IMR-90 (cell line): ENCODE measurements around the gene PIR. TPM values are rescaled to one million over a fixed set of nuclear protein-coding genes. Genes with fewer than 3 reads are reported as not detected.

ENCODE experiments used
- ATAC-seq: fragments of 200-7000 bp; cut with Tn5 transposase; 2 replicates; pipeline ENCODE4 v1.9.1; 2020; ENCODE audit warnings: low read depth, mild to moderate bottlenecking, moderate library complexity
- BruUV-seq: library from RNA; stranded (reverse); fragments of 400-500 nt; replicated peaks from 2 replicates; lab custom pipeline; 2021; lab: Mats Ljungman, UMichigan
- CTCF ChIA-PET: fragments of 300-600 bp; formaldehyde crosslinking; extraction: SDS; loops from one replicate; lab custom pipeline; 2021; ENCODE audit warnings: antibody characterized with exemption; lab: Yijun Ruan, JAX
- POLR2A ChIA-PET: fragments of 300-600 bp; sonication (Branson Sonifier 250); formaldehyde crosslinking; loops from one replicate; lab custom pipeline; 2022; ENCODE audit warnings: antibody characterized with exemption; ENCODE audit not compliant: unreplicated experiment; lab: Charles Lee
- DNase-seq: peaks from one replicate; pipeline ENCODE4 v3.0.0; 2013
- H2AFZ ChIP-seq: replicated peaks from 2 replicates; pipeline ENCODE3; 2013; ENCODE audit warnings: low read length, mild to moderate bottlenecking; ENCODE audit not compliant: poor library complexity
- H2AK5ac ChIP-seq: 2 replicates; pipeline ENCODE4 v1.6.1; 2013; ENCODE audit warnings: low read depth, low read length, inconsistent platforms
- H2AK9ac ChIP-seq: replicated peaks from 2 replicates; pipeline ENCODE3; 2013; ENCODE audit warnings: mild to moderate bottlenecking, low read depth, low read length, moderate library complexity; ENCODE audit not compliant: poor library complexity
- H2BK120ac ChIP-seq: 2 replicates; pipeline ENCODE4 v1.6.1; 2013; ENCODE audit warnings: low read depth, low read length, inconsistent platforms
- H2BK15ac ChIP-seq: 3 replicates; pipeline ENCODE4 v1.6.1; 2013; ENCODE audit warnings: low read depth, low read length, inconsistent platforms
- H2BK20ac ChIP-seq: 2 replicates; pipeline ENCODE4 v1.6.1; 2013; ENCODE audit warnings: low read depth, mild to moderate bottlenecking, inconsistent platforms, low read length, moderate library complexity
- H2BK5ac ChIP-seq: 2 replicates; pipeline ENCODE4 v1.6.1; 2013; ENCODE audit warnings: mild to moderate bottlenecking, low read depth, low read length, inconsistent platforms; ENCODE audit not compliant: poor library complexity, severe bottlenecking
- H3K14ac ChIP-seq: replicated peaks from 2 replicates; pipeline ENCODE4 v1.6.1; 2013; ENCODE audit warnings: low read depth, low read length, inconsistent platforms
- H3K18ac ChIP-seq: 2 replicates; pipeline ENCODE4 v1.6.1; 2013; ENCODE audit warnings: low read depth, low read length, control low read depth
- H3K23ac ChIP-seq: 2 replicates; pipeline ENCODE4 v1.6.1; 2013; ENCODE audit warnings: low read depth, low read length, inconsistent platforms
- H3K27ac ChIP-seq: 2 replicates; pipeline ENCODE4 v1.5.1; 2013; ENCODE audit warnings: mild to moderate bottlenecking, control low read depth, low read length; ENCODE audit not compliant: insufficient read depth
- H3K27me3 ChIP-seq: 2 replicates; pipeline ENCODE4 v1.6.1; 2013; ENCODE audit warnings: low read length; ENCODE audit not compliant: control insufficient read depth, insufficient read depth
- H3K36me3 ChIP-seq: 2 replicates; pipeline ENCODE4 v1.6.1; 2013; ENCODE audit warnings: low read length, mixed read lengths; ENCODE audit not compliant: control insufficient read depth, insufficient read depth
- H3K4ac ChIP-seq: 2 replicates; pipeline ENCODE4 v1.6.1; 2013; ENCODE audit warnings: low read depth, low read length, inconsistent platforms
- H3K4me1 ChIP-seq: 2 replicates; pipeline ENCODE4 v1.6.1; 2013; ENCODE audit warnings: low read length, mixed read lengths; ENCODE audit not compliant: control insufficient read depth, insufficient read depth
- H3K4me2 ChIP-seq: 2 replicates; pipeline ENCODE4 v1.6.1; 2013; ENCODE audit warnings: low read depth, mild to moderate bottlenecking, control low read depth, low read length, moderate library complexity
- H3K4me3 ChIP-seq: 2 replicates; pipeline ENCODE4 v1.5.1; 2013; ENCODE audit warnings: low read depth, mild to moderate bottlenecking, control low read depth, low read length, moderate library complexity; ENCODE audit not compliant: insufficient read depth
- H3K56ac ChIP-seq: 2 replicates; pipeline ENCODE4 v1.6.1; 2013; ENCODE audit warnings: low read length, inconsistent platforms; ENCODE audit not compliant: insufficient read depth; ENCODE audit errors: extremely low read depth
- H3K79me1 ChIP-seq, 2 experiments: 2 replicates each; pipeline ENCODE4 v1.6.1; 2013; ENCODE audit warnings: low read length in 2 of 2, inconsistent platforms in 1 of 2, low read depth in 1 of 2
- H3K9ac ChIP-seq: 2 replicates; pipeline ENCODE4 v1.6.1; 2013; ENCODE audit warnings: low read depth, low read length, control low read depth
- H3K9me1 ChIP-seq: 2 replicates; pipeline ENCODE4 v1.6.1; 2013; ENCODE audit warnings: low read length, inconsistent platforms; ENCODE audit not compliant: insufficient read depth
- H3K9me3 ChIP-seq: 2 replicates; pipeline ENCODE4 v1.6.1; 2013; ENCODE audit warnings: low read length; ENCODE audit not compliant: control insufficient read depth, insufficient read depth
- H4K20me1 ChIP-seq: 2 replicates; pipeline ENCODE4 v1.6.1; 2013; ENCODE audit warnings: low read length, inconsistent platforms; ENCODE audit not compliant: insufficient read depth
- H4K5ac ChIP-seq: 2 replicates; pipeline ENCODE4 v1.6.1; 2013; ENCODE audit warnings: mild to moderate bottlenecking, low read depth, low read length, control low read depth
- H4K8ac ChIP-seq, 2 experiments: 2 replicates each; pipeline ENCODE4 v1.6.1; 2013; ENCODE audit warnings: low read depth in 2 of 2, low read length in 2 of 2, control low read depth in 1 of 2, inconsistent platforms in 1 of 2
- H4K91ac ChIP-seq: 2 replicates; pipeline ENCODE4 v1.6.1; 2013; ENCODE audit warnings: low read depth, low read length, inconsistent platforms; ENCODE audit not compliant: insufficient read depth
- BHLHE40 ChIP-seq: fragments of 150-350 bp; IDR thresholded peaks from 2 replicates; pipeline ENCODE4 v1.6.1; 2016; ENCODE audit warnings: mild to moderate bottlenecking, low read depth, low read length
- CEBPB ChIP-seq: IDR thresholded peaks from 2 replicates; pipeline ENCODE4 v1.6.1; 2012; ENCODE audit warnings: low read depth, low read length, improper control_type of control experiment
- MAZ ChIP-seq: IDR thresholded peaks from 2 replicates; pipeline ENCODE4 v1.6.1; 2012; ENCODE audit warnings: low read depth, mild to moderate bottlenecking, low read length, improper control_type of control experiment, moderate library complexity, borderline replicate concordance
- MXI1 ChIP-seq: IDR thresholded peaks from 2 replicates; pipeline ENCODE4 v1.6.1; 2012; ENCODE audit warnings: low read depth, mild to moderate bottlenecking, low read length, moderate library complexity, borderline replicate concordance
- RCOR1 ChIP-seq: IDR thresholded peaks from 2 replicates; pipeline ENCODE4 v1.6.1; 2012; ENCODE audit warnings: mild to moderate bottlenecking, low read length, improper control_type of control experiment; ENCODE audit not compliant: insufficient replicate concordance
- RFX5 ChIP-seq: IDR thresholded peaks from 2 replicates; pipeline ENCODE4 v1.8.0; 2012; ENCODE audit warnings: low read depth, mild to moderate bottlenecking, low read length, moderate library complexity
- SMC3 ChIP-seq: fragments of 150-350 bp; IDR thresholded peaks from 2 replicates; pipeline ENCODE4 v1.6.1; 2016; ENCODE audit warnings: low read depth, mild to moderate bottlenecking, antibody characterized with exemption, low read length, moderate library complexity
- WGBS, 2 experiments: methylation state at CpG; one replicate each; pipeline versions ENCODE4 v1.1.5 to v1.1.7; 2013; ENCODE audit warnings: missing lambda C conversion rate in 2 of 2; ENCODE audit not compliant: insufficient read length in 1 of 2; ENCODE audit errors: extremely low coverage in 2 of 2; 5-methylcytosine and 5-hydroxymethylcytosine counted together
- dilution Hi-C: fragments of 300-500 bp; cut with HindIII; formaldehyde crosslinking; loops from one replicate; pipeline ENCODE4 v1.14.3; 2018; ENCODE audit warnings: low sequenced_read_pairs; ENCODE audit not compliant: unreplicated experiment
- in situ Hi-C: fragments of 300-500 bp; cut with MboI; formaldehyde crosslinking; loops from 3 replicates; pipeline ENCODE4 v1.14.3; 2019; ENCODE audit warnings: low sequenced_read_pairs, inconsistent platforms, mixed read lengths
- intact Hi-C: fragments of 100-400 bp; cut with micrococcal nuclease; formaldehyde crosslinking; loops from 2 replicates; pipeline ENCODE4 v1.10.0; 2022
- polyA plus RNA-seq, 3 experiments: library from polyadenylated mRNA; depleted of rRNA; stranded (reverse); fragments of >200 nt; gene quantifications; 2 replicates each; pipeline ENCODE4 v1.2.3, GENCODE V29; 2012; ENCODE audit warnings: low replicate concordance in 1 of 3
- total RNA-seq: library from RNA; depleted of rRNA; stranded (reverse); fragments of >200 nt; gene quantifications from 2 replicates; pipeline ENCODE4 v1.2.3, GENCODE V29; 2012
- TF ChIP-seq, protein P1 (sequence below): fragments of 150-350 bp; IDR thresholded peaks from 2 replicates; pipeline ENCODE4 v1.6.1; 2016; ENCODE audit warnings: low read depth, mild to moderate bottlenecking, low read length, moderate library complexity, borderline replicate concordance
- TF ChIP-seq, protein P2 (sequence below): fragments of 150-350 bp; IDR thresholded peaks from 2 replicates; pipeline ENCODE4 v1.6.1; 2017; ENCODE audit warnings: mild to moderate bottlenecking, antibody characterized with exemption, low read length, low read depth

The PIR gene
- total and polyA plus RNA-seq, 2 of the 4 experiments (the other 2 are of a cell fraction), result 5.7 to 8.7 TPM

DNA sequence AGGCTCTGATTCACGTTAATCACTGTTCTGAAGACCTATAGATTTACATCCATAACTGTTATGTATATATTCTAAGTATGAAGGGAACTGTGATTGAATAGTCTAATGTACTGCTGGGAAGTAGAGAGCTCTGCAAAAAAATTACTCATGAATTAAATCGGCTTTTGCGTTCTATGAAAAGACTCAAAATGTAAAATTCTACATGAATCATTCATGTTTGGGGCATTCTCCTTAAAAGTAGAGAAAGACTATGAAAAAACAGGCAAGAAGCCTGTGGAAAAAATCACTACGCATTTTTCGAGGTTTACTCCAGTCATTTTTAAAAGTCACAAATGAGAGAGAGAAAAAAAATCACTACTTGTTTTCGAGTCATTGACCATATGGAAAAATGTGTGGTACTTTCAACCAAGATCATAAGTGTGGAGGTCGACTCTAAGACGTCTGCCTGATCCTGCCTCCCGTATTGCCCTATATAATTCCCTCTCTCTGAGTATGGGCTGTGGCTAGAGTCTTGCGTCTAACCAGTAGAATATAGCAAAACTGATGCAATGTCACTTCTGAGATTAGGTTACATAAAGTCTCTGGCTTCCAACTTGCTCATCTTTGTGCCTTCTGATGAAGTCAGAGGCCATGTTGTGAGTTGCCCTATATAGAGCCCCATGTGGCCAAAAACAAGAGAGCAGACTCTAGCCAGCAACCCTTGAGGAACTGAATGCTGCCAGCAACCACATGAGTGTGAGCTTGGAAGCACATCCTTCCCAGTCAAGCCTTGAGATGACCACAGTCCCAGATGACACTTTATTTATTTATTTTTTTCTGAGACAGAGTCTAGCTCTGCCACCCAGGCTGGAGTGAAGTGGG, 76.8 kb downstream of the PIR start (continued):
- TF ChIP-seq, protein P1, sequence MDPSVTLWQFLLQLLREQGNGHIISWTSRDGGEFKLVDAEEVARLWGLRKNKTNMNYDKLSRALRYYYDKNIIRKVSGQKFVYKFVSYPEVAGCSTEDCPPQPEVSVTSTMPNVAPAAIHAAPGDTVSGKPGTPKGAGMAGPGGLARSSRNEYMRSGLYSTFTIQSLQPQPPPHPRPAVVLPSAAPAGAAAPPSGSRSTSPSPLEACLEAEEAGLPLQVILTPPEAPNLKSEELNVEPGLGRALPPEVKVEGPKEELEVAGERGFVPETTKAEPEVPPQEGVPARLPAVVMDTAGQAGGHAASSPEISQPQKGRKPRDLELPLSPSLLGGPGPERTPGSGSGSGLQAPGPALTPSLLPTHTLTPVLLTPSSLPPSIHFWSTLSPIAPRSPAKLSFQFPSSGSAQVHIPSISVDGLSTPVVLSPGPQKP, result no peak
- TF ChIP-seq RFX5, result no peak

DNA sequence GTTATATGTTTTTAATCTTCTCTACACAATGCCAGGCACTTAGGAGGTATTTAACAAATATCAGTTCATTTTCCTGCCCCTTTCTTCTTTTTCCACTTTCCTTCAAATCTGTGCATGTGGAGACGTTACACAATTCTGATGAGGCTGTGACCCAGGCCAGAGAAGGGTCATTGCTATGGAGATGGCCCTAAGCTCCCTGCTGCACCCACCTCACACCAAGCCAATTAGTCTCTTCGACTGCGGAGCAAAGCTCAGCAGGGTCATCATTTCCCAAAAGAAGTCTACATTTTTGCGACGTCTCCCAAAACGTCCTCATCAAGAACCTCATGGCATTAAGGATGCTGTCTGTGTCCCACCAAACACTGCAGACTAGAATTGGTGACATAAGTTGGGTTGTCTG, 80.0 kb downstream of the PIR start:
- TF ChIP-seq MXI1, result no peak
- TF ChIP-seq, protein P1, result no peak
- TF ChIP-seq SMC3, result no peak
- TF ChIP-seq, protein P2, sequence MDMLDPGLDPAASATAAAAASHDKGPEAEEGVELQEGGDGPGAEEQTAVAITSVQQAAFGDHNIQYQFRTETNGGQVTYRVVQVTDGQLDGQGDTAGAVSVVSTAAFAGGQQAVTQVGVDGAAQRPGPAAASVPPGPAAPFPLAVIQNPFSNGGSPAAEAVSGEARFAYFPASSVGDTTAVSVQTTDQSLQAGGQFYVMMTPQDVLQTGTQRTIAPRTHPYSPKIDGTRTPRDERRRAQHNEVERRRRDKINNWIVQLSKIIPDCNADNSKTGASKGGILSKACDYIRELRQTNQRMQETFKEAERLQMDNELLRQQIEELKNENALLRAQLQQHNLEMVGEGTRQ, result no peak
- TF ChIP-seq RCOR1, result no peak
- no peak for TF ChIP-seq BHLHE40
- no peak for TF ChIP-seq CEBPB
- TF ChIP-seq MAZ, result no peak
- no peak overlapping the region for H3K9ac ChIP-seq
- no peak overlapping the region for H3K27ac ChIP-seq
- no peak overlapping the region for H2AK5ac ChIP-seq
- no peak overlapping the region for H2AK9ac ChIP-seq
- no peak overlapping the region for H3K14ac ChIP-seq
- H3K4me1 ChIP-seq, result no peaks in the 10 kb centered on the region
- ChIA-PET CTCF (no interaction called here), POLR2A (no interaction called here)
- H2BK15ac ChIP-seq, result no peak overlapping the region
- no peak overlapping the region for H2BK120ac ChIP-seq
- no peak overlapping the region for H3K18ac ChIP-seq
- no TSS peak for BruUV-seq
- H3K4ac ChIP-seq, result no peak overlapping the region
- H4K5ac ChIP-seq, result no peak overlapping the region
- 0 out of 2 replicates have a peak, but pooled peaks cover 3% of the 10 kb centered on the region for H3K9me1 ChIP-seq
- no CpG with 5 or more reads among the region's 6 CpGs for WGBS, 2 experiments
- dilution Hi-C loops, result no loop called here
- no peak overlapping the region for H2BK20ac ChIP-seq
- in situ Hi-C loops, result no loop called here
- no peak overlapping the region for H2AFZ ChIP-seq
- H3K9me3 ChIP-seq, result peaks cover 5% of the 10 kb centered on the region; the same call in 1 of the 2 replicates
- H3K79me1 ChIP-seq, result no peaks in the 10 kb centered on the region
- no peak for DNase-seq
- no peak overlapping the region for H4K91ac ChIP-seq
- no peaks in the 10 kb centered on the region for H3K36me3 ChIP-seq
- H3K4me3 ChIP-seq, result no peak overlapping the region
- no peak overlapping the region for H3K4me2 ChIP-seq
- H2BK5ac ChIP-seq, result no peak overlapping the region
- no peak for ATAC-seq
- intact Hi-C loops, result no loop called here
- H3K23ac ChIP-seq, result no peak overlapping the region
- H3K56ac ChIP-seq, result no peak overlapping the region
- no peak overlapping the region for H4K8ac ChIP-seq
- H4K20me1 ChIP-seq, result no peaks in the 10 kb centered on the region
- peaks cover 3% of the 10 kb centered on the region; the same call in 1 of the 2 replicates for H3K27me3 ChIP-seq
